ENCODE data around the gene FAM117A.

The FAM117A gene

DNA sequence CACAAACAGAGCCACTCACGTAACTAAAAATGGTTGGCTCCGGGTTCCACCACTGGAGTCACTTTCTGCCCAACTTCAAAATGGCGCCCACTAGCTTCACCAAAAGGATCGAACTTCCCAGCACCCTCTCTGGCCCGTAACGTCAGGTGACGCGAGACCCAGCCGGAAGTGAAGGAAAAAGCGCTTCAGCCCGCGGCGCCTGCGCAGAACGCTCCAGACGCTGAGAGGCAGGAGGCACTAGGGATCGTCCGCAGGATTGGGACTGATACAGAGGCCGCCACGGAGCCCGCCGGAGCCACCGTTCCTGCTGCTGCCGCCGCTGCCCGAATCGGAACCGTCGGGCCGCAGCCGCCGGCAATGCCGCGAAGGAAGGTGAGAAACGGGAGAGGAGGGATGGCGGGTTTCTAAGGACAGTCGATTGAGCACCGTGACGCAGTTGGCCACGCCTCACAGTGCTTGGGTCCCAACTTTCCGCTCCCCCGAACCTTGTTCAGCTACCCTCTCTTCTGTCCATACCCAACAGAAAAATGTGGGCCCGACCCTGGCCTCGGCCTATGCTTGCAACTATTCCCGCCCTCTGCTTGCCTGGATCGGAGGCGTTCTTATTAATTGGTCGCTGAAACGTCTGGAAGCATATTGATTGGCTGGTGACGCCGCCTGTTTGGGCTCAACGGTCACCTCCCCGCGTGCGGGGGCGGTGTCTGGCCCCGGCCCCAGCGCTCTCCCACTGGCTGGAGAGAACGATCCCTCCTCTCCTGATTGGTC is 24.7 kb upstream of the FAM117A start, which contains the start of gene KAT7 (continued):
- TF ChIP-seq, protein P1, sequence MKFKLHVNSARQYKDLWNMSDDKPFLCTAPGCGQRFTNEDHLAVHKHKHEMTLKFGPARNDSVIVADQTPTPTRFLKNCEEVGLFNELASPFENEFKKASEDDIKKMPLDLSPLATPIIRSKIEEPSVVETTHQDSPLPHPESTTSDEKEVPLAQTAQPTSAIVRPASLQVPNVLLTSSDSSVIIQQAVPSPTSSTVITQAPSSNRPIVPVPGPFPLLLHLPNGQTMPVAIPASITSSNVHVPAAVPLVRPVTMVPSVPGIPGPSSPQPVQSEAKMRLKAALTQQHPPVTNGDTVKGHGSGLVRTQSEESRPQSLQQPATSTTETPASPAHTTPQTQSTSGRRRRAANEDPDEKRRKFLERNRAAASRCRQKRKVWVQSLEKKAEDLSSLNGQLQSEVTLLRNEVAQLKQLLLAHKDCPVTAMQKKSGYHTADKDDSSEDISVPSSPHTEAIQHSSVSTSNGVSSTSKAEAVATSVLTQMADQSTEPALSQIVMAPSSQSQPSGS (tag by site-specific recombination; IDR thresholded peaks at IDR 0.05; ENCODE audit: low read depth), result no peak
- TF ChIP-seq, protein P2, sequence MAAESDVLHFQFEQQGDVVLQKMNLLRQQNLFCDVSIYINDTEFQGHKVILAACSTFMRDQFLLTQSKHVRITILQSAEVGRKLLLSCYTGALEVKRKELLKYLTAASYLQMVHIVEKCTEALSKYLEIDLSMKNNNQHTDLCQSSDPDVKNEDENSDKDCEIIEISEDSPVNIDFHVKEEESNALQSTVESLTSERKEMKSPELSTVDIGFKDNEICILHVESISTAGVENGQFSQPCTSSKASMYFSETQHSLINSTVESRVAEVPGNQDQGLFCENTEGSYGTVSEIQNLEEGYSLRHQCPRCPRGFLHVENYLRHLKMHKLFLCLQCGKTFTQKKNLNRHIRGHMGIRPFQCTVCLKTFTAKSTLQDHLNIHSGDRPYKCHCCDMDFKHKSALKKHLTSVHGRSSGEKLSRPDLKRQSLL (tag by site-specific recombination; IDR thresholded peaks at IDR 0.05), result peak; percentile 62
- TF ChIP-seq ZNF560 (tag by site-specific recombination; IDR thresholded peaks at IDR 0.05; ENCODE audit: borderline replicate concordance) (no peak), ZNF133 (tag by site-specific recombination; IDR thresholded peaks at IDR 0.05) (0 out of 2 replicates have a peak, but pooled peaks have one; percentile 8), ZNF138 (tag by site-specific recombination; IDR thresholded peaks at IDR 0.05; ENCODE audit: borderline replicate concordance) (no peak), ZNF23 (tag by site-specific recombination; IDR thresholded peaks at IDR 0.05; ENCODE audit: borderline replicate concordance) (no peak), SP7 (tag by site-specific recombination; IDR thresholded peaks at IDR 0.05) (peak; percentile 84), ZNF660 (tag by site-specific recombination; IDR thresholded peaks at IDR 0.05) (peak; percentile 95), ZNF335 (tag by site-specific recombination; conservative IDR thresholded peaks at IDR 0.05) (peak; percentile 96), ZNF175 (tag by site-specific recombination; IDR thresholded peaks at IDR 0.05) (no peak), ZNF37A (tag by site-specific recombination; IDR thresholded peaks at IDR 0.05) (no peak), SETDB1 (IDR thresholded peaks at IDR 0.05; ENCODE audit: insufficient read length, low read length) (peak; percentile 47), ZNF354C (tag by site-specific recombination; IDR thresholded peaks at IDR 0.05; ENCODE audit: borderline replicate concordance, low read depth) (no peak)
- TF ChIP-seq, protein P3, sequence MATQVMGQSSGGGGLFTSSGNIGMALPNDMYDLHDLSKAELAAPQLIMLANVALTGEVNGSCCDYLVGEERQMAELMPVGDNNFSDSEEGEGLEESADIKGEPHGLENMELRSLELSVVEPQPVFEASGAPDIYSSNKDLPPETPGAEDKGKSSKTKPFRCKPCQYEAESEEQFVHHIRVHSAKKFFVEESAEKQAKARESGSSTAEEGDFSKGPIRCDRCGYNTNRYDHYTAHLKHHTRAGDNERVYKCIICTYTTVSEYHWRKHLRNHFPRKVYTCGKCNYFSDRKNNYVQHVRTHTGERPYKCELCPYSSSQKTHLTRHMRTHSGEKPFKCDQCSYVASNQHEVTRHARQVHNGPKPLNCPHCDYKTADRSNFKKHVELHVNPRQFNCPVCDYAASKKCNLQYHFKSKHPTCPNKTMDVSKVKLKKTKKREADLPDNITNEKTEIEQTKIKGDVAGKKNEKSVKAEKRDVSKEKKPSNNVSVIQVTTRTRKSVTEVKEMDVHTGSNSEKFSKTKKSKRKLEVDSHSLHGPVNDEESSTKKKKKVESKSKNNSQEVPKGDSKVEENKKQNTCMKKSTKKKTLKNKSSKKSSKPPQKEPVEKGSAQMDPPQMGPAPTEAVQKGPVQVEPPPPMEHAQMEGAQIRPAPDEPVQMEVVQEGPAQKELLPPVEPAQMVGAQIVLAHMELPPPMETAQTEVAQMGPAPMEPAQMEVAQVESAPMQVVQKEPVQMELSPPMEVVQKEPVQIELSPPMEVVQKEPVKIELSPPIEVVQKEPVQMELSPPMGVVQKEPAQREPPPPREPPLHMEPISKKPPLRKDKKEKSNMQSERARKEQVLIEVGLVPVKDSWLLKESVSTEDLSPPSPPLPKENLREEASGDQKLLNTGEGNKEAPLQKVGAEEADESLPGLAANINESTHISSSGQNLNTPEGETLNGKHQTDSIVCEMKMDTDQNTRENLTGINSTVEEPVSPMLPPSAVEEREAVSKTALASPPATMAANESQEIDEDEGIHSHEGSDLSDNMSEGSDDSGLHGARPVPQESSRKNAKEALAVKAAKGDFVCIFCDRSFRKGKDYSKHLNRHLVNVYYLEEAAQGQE (tag by site-specific recombination; IDR thresholded peaks at IDR 0.05), result peak; percentile 31; the same call in 1 of the 2 replicates
- TF ChIP-seq, protein P4, sequence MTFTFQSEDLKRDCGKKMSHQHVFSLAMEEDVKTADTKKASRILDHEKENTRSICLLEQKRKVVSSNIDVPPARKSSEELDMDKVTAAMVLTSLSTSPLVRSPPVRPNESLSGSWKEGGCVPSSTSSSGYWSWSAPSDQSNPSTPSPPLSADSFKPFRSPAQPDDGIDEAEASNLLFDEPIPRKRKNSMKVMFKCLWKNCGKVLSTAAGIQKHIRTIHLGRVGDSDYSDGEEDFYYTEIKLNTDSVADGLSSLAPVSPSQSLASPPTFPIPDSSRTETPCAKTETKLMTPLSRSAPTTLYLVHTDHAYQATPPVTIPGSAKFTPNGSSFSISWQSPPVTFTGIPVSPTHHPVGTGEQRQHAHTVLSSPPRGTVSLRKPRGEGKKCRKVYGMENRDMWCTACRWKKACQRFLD (tag by site-specific recombination; IDR thresholded peaks at IDR 0.05), result no peak
- TF ChIP-seq, protein P5, sequence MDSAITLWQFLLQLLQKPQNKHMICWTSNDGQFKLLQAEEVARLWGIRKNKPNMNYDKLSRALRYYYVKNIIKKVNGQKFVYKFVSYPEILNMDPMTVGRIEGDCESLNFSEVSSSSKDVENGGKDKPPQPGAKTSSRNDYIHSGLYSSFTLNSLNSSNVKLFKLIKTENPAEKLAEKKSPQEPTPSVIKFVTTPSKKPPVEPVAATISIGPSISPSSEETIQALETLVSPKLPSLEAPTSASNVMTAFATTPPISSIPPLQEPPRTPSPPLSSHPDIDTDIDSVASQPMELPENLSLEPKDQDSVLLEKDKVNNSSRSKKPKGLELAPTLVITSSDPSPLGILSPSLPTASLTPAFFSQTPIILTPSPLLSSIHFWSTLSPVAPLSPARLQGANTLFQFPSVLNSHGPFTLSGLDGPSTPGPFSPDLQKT (IDR thresholded peaks at IDR 0.05; ENCODE audit: borderline replicate concordance, low read depth, low read length), result no peak; the same call in 1 of the 2 replicates
- TF ChIP-seq, protein P6, sequence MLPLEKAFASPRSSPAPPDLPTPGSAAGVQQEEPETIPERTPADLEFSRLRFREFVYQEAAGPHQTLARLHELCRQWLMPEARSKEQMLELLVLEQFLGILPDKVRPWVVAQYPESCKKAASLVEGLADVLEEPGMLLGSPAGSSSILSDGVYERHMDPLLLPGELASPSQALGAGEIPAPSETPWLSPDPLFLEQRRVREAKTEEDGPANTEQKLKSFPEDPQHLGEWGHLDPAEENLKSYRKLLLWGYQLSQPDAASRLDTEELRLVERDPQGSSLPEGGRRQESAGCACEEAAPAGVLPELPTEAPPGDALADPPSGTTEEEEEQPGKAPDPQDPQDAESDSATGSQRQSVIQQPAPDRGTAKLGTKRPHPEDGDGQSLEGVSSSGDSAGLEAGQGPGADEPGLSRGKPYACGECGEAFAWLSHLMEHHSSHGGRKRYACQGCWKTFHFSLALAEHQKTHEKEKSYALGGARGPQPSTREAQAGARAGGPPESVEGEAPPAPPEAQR (tag by site-specific recombination; IDR thresholded peaks at IDR 0.05), result no peak
- TF ChIP-seq, protein P7, sequence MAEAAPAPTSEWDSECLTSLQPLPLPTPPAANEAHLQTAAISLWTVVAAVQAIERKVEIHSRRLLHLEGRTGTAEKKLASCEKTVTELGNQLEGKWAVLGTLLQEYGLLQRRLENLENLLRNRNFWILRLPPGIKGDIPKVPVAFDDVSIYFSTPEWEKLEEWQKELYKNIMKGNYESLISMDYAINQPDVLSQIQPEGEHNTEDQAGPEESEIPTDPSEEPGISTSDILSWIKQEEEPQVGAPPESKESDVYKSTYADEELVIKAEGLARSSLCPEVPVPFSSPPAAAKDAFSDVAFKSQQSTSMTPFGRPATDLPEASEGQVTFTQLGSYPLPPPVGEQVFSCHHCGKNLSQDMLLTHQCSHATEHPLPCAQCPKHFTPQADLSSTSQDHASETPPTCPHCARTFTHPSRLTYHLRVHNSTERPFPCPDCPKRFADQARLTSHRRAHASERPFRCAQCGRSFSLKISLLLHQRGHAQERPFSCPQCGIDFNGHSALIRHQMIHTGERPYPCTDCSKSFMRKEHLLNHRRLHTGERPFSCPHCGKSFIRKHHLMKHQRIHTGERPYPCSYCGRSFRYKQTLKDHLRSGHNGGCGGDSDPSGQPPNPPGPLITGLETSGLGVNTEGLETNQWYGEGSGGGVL (tag by site-specific recombination; IDR thresholded peaks at IDR 0.05), result no peak
- TF ChIP-seq, protein P8, sequence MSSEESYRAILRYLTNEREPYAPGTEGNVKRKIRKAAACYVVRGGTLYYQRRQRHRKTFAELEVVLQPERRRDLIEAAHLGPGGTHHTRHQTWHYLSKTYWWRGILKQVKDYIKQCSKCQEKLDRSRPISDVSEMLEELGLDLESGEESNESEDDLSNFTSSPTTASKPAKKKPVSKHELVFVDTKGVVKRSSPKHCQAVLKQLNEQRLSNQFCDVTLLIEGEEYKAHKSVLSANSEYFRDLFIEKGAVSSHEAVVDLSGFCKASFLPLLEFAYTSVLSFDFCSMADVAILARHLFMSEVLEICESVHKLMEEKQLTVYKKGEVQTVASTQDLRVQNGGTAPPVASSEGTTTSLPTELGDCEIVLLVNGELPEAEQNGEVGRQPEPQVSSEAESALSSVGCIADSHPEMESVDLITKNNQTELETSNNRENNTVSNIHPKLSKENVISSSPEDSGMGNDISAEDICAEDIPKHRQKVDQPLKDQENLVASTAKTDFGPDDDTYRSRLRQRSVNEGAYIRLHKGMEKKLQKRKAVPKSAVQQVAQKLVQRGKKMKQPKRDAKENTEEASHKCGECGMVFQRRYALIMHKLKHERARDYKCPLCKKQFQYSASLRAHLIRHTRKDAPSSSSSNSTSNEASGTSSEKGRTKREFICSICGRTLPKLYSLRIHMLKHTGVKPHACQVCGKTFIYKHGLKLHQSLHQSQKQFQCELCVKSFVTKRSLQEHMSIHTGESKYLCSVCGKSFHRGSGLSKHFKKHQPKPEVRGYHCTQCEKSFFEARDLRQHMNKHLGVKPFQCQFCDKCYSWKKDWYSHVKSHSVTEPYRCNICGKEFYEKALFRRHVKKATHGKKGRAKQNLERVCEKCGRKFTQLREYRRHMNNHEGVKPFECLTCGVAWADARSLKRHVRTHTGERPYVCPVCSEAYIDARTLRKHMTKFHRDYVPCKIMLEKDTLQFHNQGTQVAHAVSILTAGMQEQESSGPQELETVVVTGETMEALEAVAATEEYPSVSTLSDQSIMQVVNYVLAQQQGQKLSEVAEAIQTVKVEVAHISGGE (tag by site-specific recombination; conservative IDR thresholded peaks at IDR 0.05; ENCODE audit: low read depth), result peak; percentile 49
- TF ChIP-seq, protein P9, sequence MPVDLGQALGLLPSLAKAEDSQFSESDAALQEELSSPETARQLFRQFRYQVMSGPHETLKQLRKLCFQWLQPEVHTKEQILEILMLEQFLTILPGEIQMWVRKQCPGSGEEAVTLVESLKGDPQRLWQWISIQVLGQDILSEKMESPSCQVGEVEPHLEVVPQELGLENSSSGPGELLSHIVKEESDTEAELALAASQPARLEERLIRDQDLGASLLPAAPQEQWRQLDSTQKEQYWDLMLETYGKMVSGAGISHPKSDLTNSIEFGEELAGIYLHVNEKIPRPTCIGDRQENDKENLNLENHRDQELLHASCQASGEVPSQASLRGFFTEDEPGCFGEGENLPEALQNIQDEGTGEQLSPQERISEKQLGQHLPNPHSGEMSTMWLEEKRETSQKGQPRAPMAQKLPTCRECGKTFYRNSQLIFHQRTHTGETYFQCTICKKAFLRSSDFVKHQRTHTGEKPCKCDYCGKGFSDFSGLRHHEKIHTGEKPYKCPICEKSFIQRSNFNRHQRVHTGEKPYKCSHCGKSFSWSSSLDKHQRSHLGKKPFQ (tag by site-specific recombination; IDR thresholded peaks at IDR 0.05), result no peak
